HG03064 (cell line): ENCODE data around the gene APPBP2.

Experiments
- ATAC-seq: cut with Tn5 transposase; IDR thresholded peaks from one replicate; pipeline ENCODE4 v1.9.1; 2021; ENCODE audit warnings: low read depth; ENCODE audit not compliant: unreplicated experiment

The APPBP2 gene

GRCh38 chr17:60401819-60402218 is 124.2 kb downstream of the APPBP2 start:
- ATAC-seq, result no peak

GRCh38 chr17:60398227-60398959 is 127.6 kb downstream of the APPBP2 start:
- no peak for ATAC-seq

- ATAC-seq, result no peak
Observed at GRCh38 chr17:60396412-60396811, 129.6 kb downstream of the APPBP2 start.

- no peak for ATAC-seq
Observed at GRCh38 chr17:60395508-60396065, 130.5 kb downstream of the APPBP2 start.

- ATAC-seq, result no peak
Observed at GRCh38 chr17:60393840-60394723, 132.0 kb downstream of the APPBP2 start.
